HG02840 (cell line): ENCODE measurements around the gene SNUPN.
"Not testable (repeated sequence)": the region's sequence is repeated elsewhere in the genome, so short reads cannot be mapped to it uniquely, and the experiment has no call there.

ENCODE experiments used
- ATAC-seq: cut with Tn5 transposase; IDR thresholded peaks from one replicate; pipeline ENCODE4 v1.9.1; 2021; ENCODE audit warnings: mild to moderate bottlenecking, moderate library complexity, moderate number of reproducible peaks; ENCODE audit not compliant: unreplicated experiment, low FRiP score

SNUPN gene

GRCh38 chr15:75637245-75638009 lies 11.9 kb upstream of the SNUPN start:
- ATAC-seq: no peak

GRCh38 chr15:75636026-75636425 lies 10.5 kb upstream of the SNUPN start:
- no peak for ATAC-seq

- ATAC-seq: not testable (repeated sequence)
These were observed 8.4 kb upstream of the SNUPN start for GRCh38 chr15:75633922-75634321.

- ATAC-seq: no peak
These were observed 6.4 kb upstream of the SNUPN start for GRCh38 chr15:75631935-75632334.

GRCh38 chr15:75622505-75622904 lies 3.0 kb downstream of the SNUPN start:
- no peak for ATAC-seq

GRCh38 chr15:75620841-75621391 lies 4.6 kb downstream of the SNUPN start:
- ATAC-seq: no peak

- no peak for ATAC-seq
These were observed 5.3 kb downstream of the SNUPN start for GRCh38 chr15:75620058-75620820.

GRCh38 chr15:75616766-75617165 lies 8.8 kb downstream of the SNUPN start:
- no peak for ATAC-seq

- ATAC-seq: no peak
These were observed 18.5 kb downstream of the SNUPN start for GRCh38 chr15:75606711-75607699.

GRCh38 chr15:75606026-75606425 lies 19.5 kb downstream of the SNUPN start:
- no peak for ATAC-seq

- ATAC-seq: no peak
These were observed 26.1 kb downstream of the SNUPN start for GRCh38 chr15:75599401-75599800.

- ATAC-seq: no peak
These were observed 27.2 kb downstream of the SNUPN start for GRCh38 chr15:75598361-75598760.

GRCh38 chr15:75597667-75598341 lies 27.7 kb downstream of the SNUPN start:
- ATAC-seq: no peak

- ATAC-seq: no peak
These were observed 28.7 kb downstream of the SNUPN start for GRCh38 chr15:75596703-75597345.

- ATAC-seq: no peak
These were observed 31.2 kb downstream of the SNUPN start for GRCh38 chr15:75594276-75594675.

- ATAC-seq: no peak
These were observed 33.7 kb downstream of the SNUPN start for GRCh38 chr15:75591655-75592364.

GRCh38 chr15:75590239-75590638 lies 35.3 kb downstream of the SNUPN start:
- ATAC-seq: no peak

GRCh38 chr15:75589071-75589470 lies 36.5 kb downstream of the SNUPN start:
- ATAC-seq: no peak

GRCh38 chr15:75586422-75586821 lies 39.1 kb downstream of the SNUPN start:
- ATAC-seq: not testable (repeated sequence)
